Cardiac fibroblast (primary cell): ENCODE measurements around the gene SLC12A5.

Experiments
- DNase-seq, 2 donors: peaks; one replicate each; pipeline versions ENCODE4 v3.0.0 to v3.0.0-alpha.2; 2010; ENCODE audit warnings: low read depth in 2 of 2
- H3K4me3 ChIP-seq, 2 donors: replicated peaks in 1 of 2; 1 replicate in 1 of 2; 2 replicates in 1 of 2; pipeline ENCODE4 v1.5.1; 2011; ENCODE audit warnings: low read depth in 2 of 2, low read length in 2 of 2, mild to moderate bottlenecking in 2 of 2, moderate library complexity in 1 of 2
- CTCF ChIP-seq: IDR thresholded peaks from one replicate; pipeline ENCODE4 v1.5.1; 2011; ENCODE audit warnings: low read depth, mild to moderate bottlenecking, low read length, inconsistent platforms

Gene SLC12A5

GRCh38 chr20:46051556-46052308 lies 22.7 kb downstream of the SLC12A5 start:
- DNase-seq: no peak
- TF ChIP-seq CTCF: no peak
- no peak overlapping the region for H3K4me3 ChIP-seq

GRCh38 chr20:46053416-46053815 lies 24.4 kb downstream of the SLC12A5 start:
- no peak for TF ChIP-seq CTCF
- DNase-seq: no peak
- no peak overlapping the region for H3K4me3 ChIP-seq

- no peak overlapping the region for H3K4me3 ChIP-seq
- TF ChIP-seq CTCF: no peak
Observed at GRCh38 chr20:46054606-46055005, 25.6 kb downstream of the SLC12A5 start.

GRCh38 chr20:46055269-46055668 lies 26.3 kb downstream of the SLC12A5 start:
- no peak overlapping the region for H3K4me3 ChIP-seq
- no peak for TF ChIP-seq CTCF
- DNase-seq: no peak

More at GRCh38 chr20:46054606-46055005, 25.6 kb downstream of the SLC12A5 start:
- no peak for DNase-seq

- no peak for TF ChIP-seq CTCF
- no peak overlapping the region for H3K4me3 ChIP-seq
- DNase-seq: no peak
Observed at GRCh38 chr20:46056027-46056833, 27.2 kb downstream of the SLC12A5 start.

GRCh38 chr20:46056970-46057855 lies 28.2 kb downstream of the SLC12A5 start:
- no peak overlapping the region for H3K4me3 ChIP-seq
- TF ChIP-seq CTCF: no peak
- peak; percentile 44 to 53 for DNase-seq
